ENCODE measurements around the gene BTBD9. TPM values are rescaled to one million over a fixed set of nuclear protein-coding genes. Genes with fewer than 3 reads are reported as not detected.

Gene BTBD9
- polyA plus RNA-seq, 1 donor (not counting 4 experiments of a cell fraction or from before 2014, with no cell fraction given): 6.8 TPM

DNA sequence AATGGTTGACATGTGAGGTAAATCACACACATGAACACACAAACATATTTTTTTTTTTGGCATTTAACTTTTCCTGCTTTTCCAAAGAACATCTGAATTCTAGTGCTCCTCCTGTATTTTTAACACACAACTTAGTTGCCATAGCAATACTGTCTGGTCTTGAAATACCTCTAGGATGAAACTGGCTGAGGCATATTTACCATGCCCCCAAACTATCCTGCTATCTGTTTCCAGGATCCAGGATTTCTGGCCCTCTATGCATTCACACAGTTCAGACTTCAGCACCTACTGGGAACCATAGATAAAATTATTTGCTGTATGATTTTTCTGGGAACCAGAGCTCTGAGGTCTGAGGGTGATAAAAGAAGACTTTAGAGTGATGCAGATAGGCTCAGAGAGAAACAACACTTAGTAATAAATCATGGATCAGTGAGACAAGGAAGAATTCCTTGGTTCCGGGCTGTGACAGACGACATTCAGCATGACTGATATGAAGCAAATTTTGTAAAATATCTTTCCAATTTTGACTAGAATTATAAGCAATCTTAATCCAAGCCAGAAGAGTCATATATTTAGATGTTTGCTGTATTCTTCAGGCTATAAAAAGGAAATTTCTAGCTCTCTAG is 359.7 kb downstream of the BTBD9 start:
- no peak overlapping the region for H2AFZ ChIP-seq (ENCODE audit: control insufficient read depth, low read length)
- H3K4me3 ChIP-seq (ENCODE audit: control insufficient read depth in 2 of 3, extremely low read depth in 1 of 3, insufficient read depth in 2 of 3, low read depth in 1 of 3, low read length in 3 of 3): no peak overlapping the region
- H4K20me1 ChIP-seq (ENCODE audit: control insufficient read depth, extremely low read depth, insufficient read depth, low read length): no peaks in the 10 kb centered on the region
- H3K4me2 ChIP-seq (ENCODE audit: control insufficient read depth, extremely low read depth, insufficient read depth, low read depth, low read length): no peak overlapping the region
- no peak for DNase-seq (ENCODE audit: low read depth, low spot score)
- no peak overlapping the region for H3K9ac ChIP-seq (ENCODE audit: control insufficient read depth, extremely low read depth, insufficient read depth, low read length)
- no peak for FAIRE-seq
- H3K9me3 ChIP-seq (ENCODE audit: control insufficient read depth, low read depth, low read length): no peaks in the 10 kb centered on the region
- dilution Hi-C loops (cut with MboI; ENCODE audit: extremely low pct_ligation_motif_present, low sequenced_read_pairs): no loop called here
- no peaks in the 10 kb centered on the region for H3K9me1 ChIP-seq (ENCODE audit: control insufficient read depth, extremely low read depth, insufficient read depth, low read length)
- H3K27ac ChIP-seq (ENCODE audit: control insufficient read depth, insufficient read depth, low read length): no peak overlapping the region
- no peaks in the 10 kb centered on the region for H3K27me3 ChIP-seq (ENCODE audit: control insufficient read depth, extremely low read depth, insufficient read depth, low read length)
- no peak for TF ChIP-seq EZH2 (IDR thresholded peaks at IDR 0.05; ENCODE audit: low read length)
- TF ChIP-seq, protein P1, sequence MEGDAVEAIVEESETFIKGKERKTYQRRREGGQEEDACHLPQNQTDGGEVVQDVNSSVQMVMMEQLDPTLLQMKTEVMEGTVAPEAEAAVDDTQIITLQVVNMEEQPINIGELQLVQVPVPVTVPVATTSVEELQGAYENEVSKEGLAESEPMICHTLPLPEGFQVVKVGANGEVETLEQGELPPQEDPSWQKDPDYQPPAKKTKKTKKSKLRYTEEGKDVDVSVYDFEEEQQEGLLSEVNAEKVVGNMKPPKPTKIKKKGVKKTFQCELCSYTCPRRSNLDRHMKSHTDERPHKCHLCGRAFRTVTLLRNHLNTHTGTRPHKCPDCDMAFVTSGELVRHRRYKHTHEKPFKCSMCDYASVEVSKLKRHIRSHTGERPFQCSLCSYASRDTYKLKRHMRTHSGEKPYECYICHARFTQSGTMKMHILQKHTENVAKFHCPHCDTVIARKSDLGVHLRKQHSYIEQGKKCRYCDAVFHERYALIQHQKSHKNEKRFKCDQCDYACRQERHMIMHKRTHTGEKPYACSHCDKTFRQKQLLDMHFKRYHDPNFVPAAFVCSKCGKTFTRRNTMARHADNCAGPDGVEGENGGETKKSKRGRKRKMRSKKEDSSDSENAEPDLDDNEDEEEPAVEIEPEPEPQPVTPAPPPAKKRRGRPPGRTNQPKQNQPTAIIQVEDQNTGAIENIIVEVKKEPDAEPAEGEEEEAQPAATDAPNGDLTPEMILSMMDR (optimal IDR thresholded peaks at IDR 0.05 in 1 of 3, IDR thresholded peaks at IDR 0.05 in 1 of 3, conservative IDR thresholded peaks at IDR 0.05 in 1 of 3; ENCODE audit: extremely low read depth in 1 of 3, insufficient read depth in 2 of 3, low read length in 3 of 3): no peak
- H3K4me1 ChIP-seq (ENCODE audit: control insufficient read depth, extremely low read depth, insufficient read depth, low read length): no peaks in the 10 kb centered on the region
- H3K36me3 ChIP-seq (ENCODE audit: control insufficient read depth in 2 of 2, extremely low read depth in 1 of 2, insufficient read depth in 2 of 2, low read length in 2 of 2): no peaks in the 10 kb centered on the region
- H3K79me2 ChIP-seq (ENCODE audit: control insufficient read depth, insufficient read depth, low read length): no peaks in the 10 kb centered on the region

DNA sequence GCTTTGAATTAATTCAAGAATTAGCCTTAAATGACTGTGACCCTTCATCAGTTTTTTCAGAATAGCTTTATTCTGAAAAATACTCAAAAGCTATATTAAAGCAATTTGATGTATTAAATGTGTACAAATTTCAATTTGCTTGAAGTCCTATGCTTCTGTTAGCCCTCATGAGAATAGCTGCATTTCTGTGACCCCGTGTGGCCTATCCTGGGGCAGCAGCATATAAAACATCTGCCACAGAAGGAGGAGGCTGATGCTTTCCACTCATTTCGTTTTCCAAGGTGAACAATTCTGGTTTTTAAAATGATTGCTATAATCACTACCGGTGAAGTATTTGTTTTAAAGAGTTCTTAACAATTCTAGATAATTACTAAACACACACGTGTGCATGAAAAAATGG is 360.3 kb downstream of the BTBD9 start:
- dilution Hi-C loops (cut with MboI; ENCODE audit: extremely low pct_ligation_motif_present, low sequenced_read_pairs): no loop called here
- no peaks in the 10 kb centered on the region for H3K27me3 ChIP-seq (ENCODE audit: control insufficient read depth, extremely low read depth, insufficient read depth, low read length)
- no peak overlapping the region for H3K9ac ChIP-seq (ENCODE audit: control insufficient read depth, extremely low read depth, insufficient read depth, low read length)
- H3K79me2 ChIP-seq (ENCODE audit: control insufficient read depth, insufficient read depth, low read length): no peaks in the 10 kb centered on the region
- H3K27ac ChIP-seq (ENCODE audit: control insufficient read depth, insufficient read depth, low read length): no peak overlapping the region
- no peak for TF ChIP-seq EZH2 (IDR thresholded peaks at IDR 0.05; ENCODE audit: low read length)
- TF ChIP-seq, protein P1 (optimal IDR thresholded peaks at IDR 0.05 in 1 of 3, IDR thresholded peaks at IDR 0.05 in 1 of 3, conservative IDR thresholded peaks at IDR 0.05 in 1 of 3; ENCODE audit: extremely low read depth in 1 of 3, insufficient read depth in 2 of 3, low read length in 3 of 3): peak in 1 of 3 experiments; percentile 32
- FAIRE-seq: no peak
- H3K9me3 ChIP-seq (ENCODE audit: control insufficient read depth, low read depth, low read length): no peaks in the 10 kb centered on the region
- no peak for DNase-seq (ENCODE audit: low read depth, low spot score)
- no peak overlapping the region for H2AFZ ChIP-seq (ENCODE audit: control insufficient read depth, low read length)
- H3K4me2 ChIP-seq (ENCODE audit: control insufficient read depth, extremely low read depth, insufficient read depth, low read depth, low read length): no peak overlapping the region
- H3K4me1 ChIP-seq (ENCODE audit: control insufficient read depth, extremely low read depth, insufficient read depth, low read length): no peaks in the 10 kb centered on the region
- no peak overlapping the region for H3K4me3 ChIP-seq (ENCODE audit: control insufficient read depth in 2 of 3, extremely low read depth in 1 of 3, insufficient read depth in 2 of 3, low read depth in 1 of 3, low read length in 3 of 3)
- no peaks in the 10 kb centered on the region for H4K20me1 ChIP-seq (ENCODE audit: control insufficient read depth, extremely low read depth, insufficient read depth, low read length)
- no peaks in the 10 kb centered on the region for H3K36me3 ChIP-seq (ENCODE audit: control insufficient read depth in 2 of 2, extremely low read depth in 1 of 2, insufficient read depth in 2 of 2, low read length in 2 of 2)
- no peaks in the 10 kb centered on the region for H3K9me1 ChIP-seq (ENCODE audit: control insufficient read depth, extremely low read depth, insufficient read depth, low read length)
